K562 (cell line): ENCODE measurements around the gene DNAJB12. TPM values are rescaled to one million over a fixed set of nuclear protein-coding genes. Genes with fewer than 3 reads are reported as not detected.

Source experiments
- ATF6 ChIP-seq: sonication (generic); formaldehyde crosslinking; IDR thresholded peaks from 2 replicates; pipeline ENCODE4 v1.4.0; 2020; ENCODE audit warnings: mild to moderate bottlenecking, missing genetic modification reagents
- BCOR ChIP-seq: fragments of 450-650 bp; IDR thresholded peaks from 2 replicates; pipeline ENCODE4 v1.6.1; 2016
- CCNT2 ChIP-seq: IDR thresholded peaks from 2 replicates; pipeline ENCODE4 v1.6.1; 2011; ENCODE audit warnings: borderline replicate concordance, low read depth, mild to moderate bottlenecking, moderate library complexity, mixed read lengths, low read length; ENCODE audit not compliant: insufficient read length; ENCODE audit errors: extremely low read depth
- CEBPB ChIP-seq: fragments of 450-650 bp; IDR thresholded peaks from 2 replicates; pipeline ENCODE4 v1.6.1; 2016; ENCODE audit warnings: missing genetic modification characterization, missing compliant biosample characterization
- CHAMP1 ChIP-seq: fragments of 450-650 bp; IDR thresholded peaks from 2 replicates; pipeline ENCODE4 v1.6.1; 2016; ENCODE audit warnings: mild to moderate bottlenecking
- COPS2 ChIP-seq: fragments of 450-650 bp; conservative IDR thresholded peaks from 2 replicates; pipeline ENCODE4 v1.6.1; 2016; ENCODE audit warnings: mild to moderate bottlenecking, moderate library complexity
- HDAC6 ChIP-seq: IDR thresholded peaks from 2 replicates; pipeline ENCODE4 v1.6.1; 2012; ENCODE audit warnings: low read depth, mild to moderate bottlenecking, control low read depth, inconsistent platforms, low read length, moderate library complexity
- HMG20A ChIP-seq: fragments of 450-650 bp; formaldehyde crosslinking; conservative IDR thresholded peaks from 2 replicates; pipeline ENCODE4 v1.4.0; 2020; ENCODE audit warnings: mild to moderate bottlenecking, mixed read lengths
- IFI16 ChIP-seq: fragments of 250-450 bp; sonication (Bioruptor Pico); IDR thresholded peaks from 2 replicates; pipeline ENCODE4 v2.1.2; 2022; ENCODE audit warnings: mild to moderate bottlenecking, inconsistent platforms
- KAT7 ChIP-seq: sonication (generic); formaldehyde crosslinking; IDR thresholded peaks from 2 replicates; pipeline ENCODE4 v1.8.0; 2022; ENCODE audit warnings: missing genetic modification reagents, mild to moderate bottlenecking, borderline replicate concordance
- MIER1 ChIP-seq: fragments of 450-650 bp; IDR thresholded peaks from 2 replicates; pipeline ENCODE4 v1.6.1; 2016; ENCODE audit warnings: antibody characterized with exemption, mild to moderate bottlenecking, low read depth
- PHF20 ChIP-seq: fragments of 450-650 bp; IDR thresholded peaks from 2 replicates; pipeline ENCODE4 v1.6.1; 2018; ENCODE audit not compliant: partially characterized antibody
- RNF219 ChIP-seq: fragments of 250-450 bp; sonication (Bioruptor Pico); IDR thresholded peaks from 2 replicates; pipeline ENCODE4 v1.5.0; 2022; ENCODE audit warnings: mild to moderate bottlenecking
- SIX5 ChIP-seq, 2 experiments: IDR thresholded peaks; 2 replicates each; pipeline ENCODE4 v1.6.1; 2011; ENCODE audit warnings: low read length in 2 of 2, borderline replicate concordance in 1 of 2, low read depth in 1 of 2, mild to moderate bottlenecking in 1 of 2, moderate library complexity in 1 of 2; ENCODE audit not compliant: insufficient read depth in 1 of 2
- TEAD1 ChIP-seq, 2 experiments: fragments of 450-650 bp in 1 of 2; sonication (generic) in 1 of 2; formaldehyde crosslinking; IDR thresholded peaks; 2 replicates each; pipeline versions ENCODE4 v1.4.0 to v1.8.0; 2020 to 2022; ENCODE audit warnings: mild to moderate bottlenecking in 2 of 2, missing genetic modification reagents in 1 of 2
- TRIM28 ChIP-seq: fragments of 450-650 bp; IDR thresholded peaks from 2 replicates; pipeline ENCODE4 v1.6.1; 2017
- ZBED1 ChIP-seq: IDR thresholded peaks from 2 replicates; pipeline ENCODE4 v1.6.1; 2014
- ZNF121 ChIP-seq: sonication (generic); formaldehyde crosslinking; conservative IDR thresholded peaks from 2 replicates; pipeline ENCODE4 v1.8.0; 2022; ENCODE audit warnings: missing genetic modification reagents
- ZNF699 ChIP-seq: fragments of 250-450 bp; sonication (Bioruptor Pico); IDR thresholded peaks from 2 replicates; pipeline ENCODE4 v1.8.0; 2021; ENCODE audit warnings: mild to moderate bottlenecking, moderate library complexity; ENCODE audit not compliant: insufficient replicate concordance
- ZNF717 ChIP-seq: fragments of 250-450 bp; sonication (Bioruptor Pico); IDR thresholded peaks from 2 replicates; pipeline ENCODE4 v1.5.0; 2021
- ZNF778 ChIP-seq: fragments of 450-650 bp; formaldehyde crosslinking; IDR thresholded peaks from 2 replicates; pipeline ENCODE4 v1.4.0; 2020; ENCODE audit warnings: mild to moderate bottlenecking, moderate library complexity
- ZNF780A ChIP-seq: fragments of 250-450 bp; sonication (Bioruptor Pico); IDR thresholded peaks from 2 replicates; pipeline ENCODE4 v1.5.0; 2021; ENCODE audit warnings: mild to moderate bottlenecking
- polyA plus RNA-seq, 8 experiments: library from polyadenylated mRNA; depleted of rRNA in 4 of 8; stranded (reverse) in 5 of 8; unstranded in 3 of 8; fragments of >200 nt; fragmentation: Nextera tagmentation in 2 of 8; fragmentation: Illumina TruSeq in 1 of 8; extraction: Ambion mirVana in 2 of 8; extraction: Trizol in 1 of 8; gene quantifications; 2 replicates each; pipeline versions ENCODE4 v1.2.1 to v1.2.3, GENCODE V29; 2011 to 2014; ENCODE audit warnings: inconsistent platforms in 1 of 8, missing spikeins in 1 of 8
- total RNA-seq, 7 experiments: library from RNA; depleted of rRNA in 6 of 7; stranded (reverse); fragments of >200 nt in 6 of 7; fragmentation: Illumina TruSeq in 2 of 7; extraction: Trizol in 2 of 7; gene quantifications; 2 replicates each; pipeline versions ENCODE4 v1.2.1 to v1.2.3, GENCODE V29; 2011 to 2021; ENCODE audit warnings: low replicate concordance in 1 of 7

The DNAJB12 gene
- total and polyA plus RNA-seq, 9 of the 15 experiments (the other 6 are each of a cell fraction or from before 2014, with no cell fraction given): 3.5 to 31.5 (median 20.3) TPM

- peak; percentile 7; the same call in 1 of the 2 replicates for TF ChIP-seq ZNF121 (CRISPR knock-in tag)
- peak; percentile 77; the same call in 1 of the 2 replicates for TF ChIP-seq RNF219 (CRISPR knock-in tag)
- no peak for TF ChIP-seq SIX5 (IDR thresholded peaks at IDR 0.05; ENCODE audit: borderline replicate concordance in 1 of 2, insufficient read depth in 1 of 2, low read depth in 1 of 2, low read length in 2 of 2)
- TF ChIP-seq COPS2: no peak
- peak; percentile 95 for TF ChIP-seq ATF6
- TF ChIP-seq TEAD1 (CRISPR knock-in tag; IDR thresholded peaks at IDR 0.05): peak; percentile 88 to 90; a peak in 3 of 4 replicates
- no peak for TF ChIP-seq TRIM28
- TF ChIP-seq ZNF780A (CRISPR knock-in tag): 0 out of 2 replicates have a peak, but pooled peaks have one; percentile 42
- no peak for TF ChIP-seq PHF20
- no peak for TF ChIP-seq ZNF699 (CRISPR knock-in tag)
- no peak for TF ChIP-seq ZNF778
- TF ChIP-seq ZNF717: no peak
- TF ChIP-seq KAT7 (CRISPR knock-in tag): peak; percentile 52; the same call in 1 of the 2 replicates
- TF ChIP-seq HDAC6: no peak
- no peak for TF ChIP-seq CHAMP1
- TF ChIP-seq ZBED1: no peak; the same call in 1 of the 2 replicates
- TF ChIP-seq BCOR: no peak
- no peak for TF ChIP-seq MIER1
- TF ChIP-seq CCNT2: peak; percentile 86
- peak; percentile 19; the same call in 1 of the 2 replicates for TF ChIP-seq CEBPB (tag)
- 0 out of 2 replicates have a peak, but pooled peaks have one; percentile 49 for TF ChIP-seq HMG20A (CRISPR knock-in tag)
- 0 out of 2 replicates have a peak, but pooled peaks have one; percentile 53 for TF ChIP-seq IFI16 (CRISPR knock-in tag)
Measured at GRCh38 chr10:72297805-72298591, 56.7 kb downstream of the DNAJB12 start (continued).
